Transverse colon (tissue), 4 donors: ENCODE measurements around the gene PIK3CD. TPM values are rescaled to one million over a fixed set of nuclear protein-coding genes. Genes with fewer than 3 reads are reported as not detected.
A peak's percentile ranks its signal among the peaks of the same experiment; 100 is the strongest.

Source experiments
- DNase-seq: peaks from one replicate; pipeline ENCODE4 v3.0.0-alpha.2; 2019
- H3K27ac ChIP-seq, 4 donors: fragments of 200-600 bp; sonication (generic); 2 replicates each; pipeline ENCODE4 v1.5.1; 2016 to 2018; ENCODE audit warnings: inconsistent platforms in 4 of 4
- H3K27me3 ChIP-seq: fragments of 200-600 bp; sonication (generic); 2 replicates; pipeline ENCODE4 v1.5.1; 2017; ENCODE audit warnings: inconsistent platforms
- H3K36me3 ChIP-seq, 4 donors: fragments of 200-600 bp; sonication (generic); 2 replicates each; pipeline ENCODE4 v1.5.1; 2017 to 2019; ENCODE audit warnings: inconsistent platforms in 4 of 4
- H3K4me1 ChIP-seq, 4 donors: fragments of 200-600 bp; sonication (generic); 2 replicates each; pipeline ENCODE4 v1.5.1; 2017 to 2020; ENCODE audit warnings: inconsistent platforms in 4 of 4
- H3K4me3 ChIP-seq, 4 donors: fragments of 200-600 bp; sonication (generic); 1 replicate in 1 of 4; 2 replicates in 3 of 4; pipeline versions ENCODE4 v1.5.1 to v1.6.1; 2017 to 2019; ENCODE audit warnings: inconsistent platforms in 4 of 4
- H3K9me3 ChIP-seq, 2 donors: fragments of 200-600 bp; sonication (generic); 2 replicates each; pipeline ENCODE4 v1.5.1; 2017 to 2019; ENCODE audit warnings: inconsistent platforms in 2 of 2
- CTCF ChIP-seq, 5 experiments: fragments of 200-600 bp in 3 of 5; fragments of 450-650 bp in 2 of 5; sonication (generic) in 3 of 5; IDR thresholded peaks; 1 replicate in 2 of 5; 2 replicates in 3 of 5; pipeline ENCODE4 v1.5.1; 2016 to 2017; ENCODE audit warnings: antibody characterized with exemption in 5 of 5, inconsistent platforms in 3 of 5, mild to moderate bottlenecking in 2 of 5, moderate library complexity in 1 of 5
- EP300 ChIP-seq: sonication (generic); formaldehyde crosslinking; IDR thresholded peaks from one replicate; pipeline ENCODE4 v1.6.1; 2017; ENCODE audit warnings: antibody characterized with exemption, low read depth
- POLR2A ChIP-seq: fragments of 450-650 bp; IDR thresholded peaks from one replicate; pipeline ENCODE4 v1.6.1; 2016; ENCODE audit warnings: antibody characterized with exemption, mild to moderate bottlenecking, moderate library complexity
- POLR2AphosphoS5 ChIP-seq, 3 donors: sonication (generic); formaldehyde crosslinking; IDR thresholded peaks; one replicate each; pipeline ENCODE4 v1.6.1; 2016; ENCODE audit warnings: antibody characterized with exemption in 3 of 3
- WGBS, 2 donors: methylation state at CpG; one replicate each; pipeline ENCODE4 v1.1.5; 2018; ENCODE audit warnings: low coverage in 1 of 2; 5-methylcytosine and 5-hydroxymethylcytosine counted together
- in situ Hi-C, 4 donors: fragments of 200-750 bp; cut with MboI; loops; one replicate each; pipeline versions ENCODE4 v1.15.0 to v1.15.1; 2017; ENCODE audit warnings: low sequenced_read_pairs in 3 of 4, low pct_ligation_motif_present in 1 of 4, low pct_unique_long_range_greater_than_20kb in 1 of 4
- intact Hi-C: fragments of 100-400 bp; cut with DNase I; formaldehyde crosslinking; loops from one replicate; pipeline ENCODE4 v1.15.1; 2023; ENCODE audit warnings: low total_unique reads
- total RNA-seq, 4 donors: library from RNA; depleted of rRNA; stranded (reverse); fragments of >200 nt; gene quantifications; one replicate each; pipeline ENCODE4 v1.1.0, GENCODE V29; 2016

Gene PIK3CD
- total RNA-seq, 4 donors from 2014 or later, result 0.20 to 6.7 (median 4.1) TPM

- intact Hi-C loops (no loop called here), in situ Hi-C loops (no loop called here)
- no peak overlapping the region for H3K4me3 ChIP-seq
- no peaks in the 10 kb centered on the region for H3K36me3 ChIP-seq
- WGBS, 2 donors, result 63 to 64% methylated on average over 3 to 6 of the region's 6 CpGs
- H3K27me3 ChIP-seq, result no peaks in the 10 kb centered on the region
- DNase-seq, result no peak
- TF ChIP-seq POLR2AphosphoS5 (IDR thresholded peaks at IDR 0.05) (no peak), CTCF (IDR thresholded peaks at IDR 0.05) (no peak), EP300 (no peak), POLR2A (no peak)
- H3K27ac ChIP-seq, result no peak overlapping the region
- H3K9me3 ChIP-seq, result no peaks in the 10 kb centered on the region
- peaks cover 0 to 12% (median 4%) of the 10 kb centered on the region in 4 donors for H3K4me1 ChIP-seq
Measured at GRCh38 chr1:9714257-9714718, 62.8 kb downstream of the PIK3CD start.

- no peaks in the 10 kb centered on the region for H3K36me3 ChIP-seq
- no peaks in the 10 kb centered on the region for H3K9me3 ChIP-seq
- no peak for DNase-seq
- intact Hi-C loops (no loop called here), in situ Hi-C loops (no loop called here)
- TF ChIP-seq CTCF (IDR thresholded peaks at IDR 0.05), result no peak
- no peak for TF ChIP-seq EP300
- no peak for TF ChIP-seq POLR2A
- no peak for TF ChIP-seq POLR2AphosphoS5 (IDR thresholded peaks at IDR 0.05)
- peaks cover 0 to 12% (median 4%) of the 10 kb centered on the region in 4 donors for H3K4me1 ChIP-seq
- 94% methylated on average over 29 of the region's 40 CpGs; no CpG with 5 or more reads in 1 of the 2 donors for WGBS, 2 donors
- peak overlapping the region in 1 of 4 donors; percentile 20 for H3K27ac ChIP-seq
- H3K4me3 ChIP-seq, result no peak overlapping the region
- no peaks in the 10 kb centered on the region for H3K27me3 ChIP-seq
Measured at GRCh38 chr1:9715536-9716226, 64.2 kb downstream of the PIK3CD start.

GRCh38 chr1:9716404-9717192 lies 65.1 kb downstream of the PIK3CD start:
- peak overlapping the region in 1 of 4 donors; percentile 36 for H3K4me3 ChIP-seq
- H3K9me3 ChIP-seq, result no peaks in the 10 kb centered on the region
- H3K36me3 ChIP-seq, result no peaks in the 10 kb centered on the region
- 93% methylated on average over 27 of the region's 29 CpGs; no CpG with 5 or more reads in 1 of the 2 donors for WGBS, 2 donors
- in situ Hi-C loops, result no loop called here
- TF ChIP-seq POLR2AphosphoS5 (IDR thresholded peaks at IDR 0.05) (no peak), POLR2A (no peak), EP300 (no peak), CTCF (IDR thresholded peaks at IDR 0.05) (no peak)
- peaks cover 0 to 14% (median 4%) of the 10 kb centered on the region in 4 donors for H3K4me1 ChIP-seq
- H3K27ac ChIP-seq, result peak overlapping the region; percentile 48 to 78 (median 67)
- DNase-seq, result no peak
- intact Hi-C loops, result no loop called here
- no peaks in the 10 kb centered on the region for H3K27me3 ChIP-seq
